ENCODE results near the gene AMER2.

The AMER2 gene

GRCh38 chr13:25112695-25113255 lies 59.3 kb downstream of the AMER2 start:
- intact Hi-C loops (cut with DNase I) = loop anchor here (5.0 kb wide), 1 partner anchor 105 kb away; no protein-coding TSS in a partner anchor

More at GRCh38 chr13:25112695-25113255, 59.3 kb downstream of the AMER2 start:
- DNase-seq = no peak
